Measurements from ENCODE around the gene REXO2. TPM values are rescaled to one million over a fixed set of nuclear protein-coding genes. Genes with fewer than 3 reads are reported as not detected.

REXO2 gene
- total and polyA plus RNA-seq, 2 of the 13 experiments (the other 11 are each of a cell fraction or from before 2014, with no cell fraction given), result 95.6 to 104 TPM

DNA sequence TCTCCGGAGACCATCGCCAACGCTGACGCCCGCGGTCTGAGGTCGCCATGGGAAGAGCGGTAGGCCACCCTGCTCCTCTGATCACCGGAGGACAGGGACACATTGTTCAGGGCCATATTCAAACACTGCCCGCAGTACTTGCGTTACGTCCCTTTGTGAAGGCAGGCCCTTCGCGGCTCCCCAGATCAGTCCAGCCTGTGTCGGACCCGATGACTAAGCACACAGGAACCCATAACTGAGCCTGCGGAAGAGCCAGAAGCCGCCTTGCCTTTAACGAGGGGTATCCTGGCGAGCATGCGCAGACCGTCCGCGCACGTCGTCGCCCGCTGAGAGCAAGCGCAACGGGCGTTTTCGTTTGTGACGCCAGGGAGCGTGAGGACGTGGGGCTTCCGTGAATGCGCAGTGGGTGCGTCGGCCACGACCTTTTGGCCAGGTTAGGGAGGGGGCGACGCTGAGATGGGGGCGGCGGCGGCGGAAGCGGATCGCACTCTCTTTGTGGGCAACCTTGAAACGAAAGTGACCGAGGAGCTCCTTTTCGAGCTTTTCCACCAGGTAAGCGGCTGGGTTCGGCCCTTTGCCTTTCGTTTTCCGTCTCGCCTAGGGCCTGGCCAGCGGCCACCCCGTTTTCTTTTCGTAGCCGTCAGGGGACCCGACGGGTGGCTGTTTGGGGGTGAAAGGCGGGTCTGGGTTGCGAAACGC is 38.9 kb upstream of the REXO2 start, which contains the start of the genes C11orf71 and RBM7 (continued):
- TF ChIP-seq PHB2 (IDR thresholded peaks at IDR 0.05; ENCODE audit: partially characterized antibody) (no peak), SSRP1 (CRISPR knock-in tag; IDR thresholded peaks at IDR 0.05) (peak; percentile 77; the same call in 1 of the 2 replicates), MXI1 (IDR thresholded peaks at IDR 0.05; ENCODE audit: borderline replicate concordance, low read depth, low read length) (no peak; the same call in 1 of the 3 replicates), ZNF713 (CRISPR knock-in tag; IDR thresholded peaks at IDR 0.05) (no peak; the same call in 1 of the 2 replicates), JUND (CRISPR knock-in tag; IDR thresholded peaks at IDR 0.05) (peak; percentile 80; the same call in 1 of the 2 replicates), ZMAT3 (CRISPR knock-in tag; conservative IDR thresholded peaks at IDR 0.05) (peak; percentile 86), HNF4A (CRISPR knock-in tag; IDR thresholded peaks at IDR 0.05) (peak; percentile 30; the same call in 1 of the 2 replicates), GABPA (IDR thresholded peaks at IDR 0.05; ENCODE audit: low read depth, low read length) (no peak), GABPA (CRISPR knock-in tag; IDR thresholded peaks at IDR 0.05; ENCODE audit: low read depth) (peak; percentile 81), SP5 (CRISPR knock-in tag; IDR thresholded peaks at IDR 0.05; ENCODE audit: borderline replicate concordance, low read depth) (0 out of 2 replicates have a peak, but pooled peaks have one; percentile 10), HCFC1 (IDR thresholded peaks at IDR 0.05; ENCODE audit: low read depth, low read length) (0 out of 2 replicates have a peak, but pooled peaks have one; percentile 13), NBN (conservative IDR thresholded peaks at IDR 0.05) (no peak), ARHGAP35 (CRISPR knock-in tag; IDR thresholded peaks at IDR 0.05; ENCODE audit: borderline replicate concordance) (no peak), KMT2A (CRISPR knock-in tag; IDR thresholded peaks at IDR 0.05) (peak; percentile 93), TCF12 (IDR thresholded peaks at IDR 0.05) (no peak), TCF12 (CRISPR knock-in tag; IDR thresholded peaks at IDR 0.05) (0 out of 2 replicates have a peak, but pooled peaks have one; percentile 65), ZNF556 (CRISPR knock-in tag; IDR thresholded peaks at IDR 0.05; ENCODE audit: borderline replicate concordance) (no peak), PLRG1 (conservative IDR thresholded peaks at IDR 0.05) (no peak), ZC3H13 (CRISPR knock-in tag; IDR thresholded peaks at IDR 0.05) (0 out of 2 replicates have a peak, but pooled peaks have one; percentile 20)
- TF ChIP-seq, protein P1, sequence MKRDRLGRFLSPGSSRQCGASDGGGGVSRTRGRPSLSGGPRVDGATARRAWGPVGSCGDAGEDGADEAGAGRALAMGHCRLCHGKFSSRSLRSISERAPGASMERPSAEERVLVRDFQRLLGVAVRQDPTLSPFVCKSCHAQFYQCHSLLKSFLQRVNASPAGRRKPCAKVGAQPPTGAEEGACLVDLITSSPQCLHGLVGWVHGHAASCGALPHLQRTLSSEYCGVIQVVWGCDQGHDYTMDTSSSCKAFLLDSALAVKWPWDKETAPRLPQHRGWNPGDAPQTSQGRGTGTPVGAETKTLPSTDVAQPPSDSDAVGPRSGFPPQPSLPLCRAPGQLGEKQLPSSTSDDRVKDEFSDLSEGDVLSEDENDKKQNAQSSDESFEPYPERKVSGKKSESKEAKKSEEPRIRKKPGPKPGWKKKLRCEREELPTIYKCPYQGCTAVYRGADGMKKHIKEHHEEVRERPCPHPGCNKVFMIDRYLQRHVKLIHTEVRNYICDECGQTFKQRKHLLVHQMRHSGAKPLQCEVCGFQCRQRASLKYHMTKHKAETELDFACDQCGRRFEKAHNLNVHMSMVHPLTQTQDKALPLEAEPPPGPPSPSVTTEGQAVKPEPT (CRISPR knock-in tag; IDR thresholded peaks at IDR 0.05; ENCODE audit: low read depth), result no peak
- TF ChIP-seq, protein P2, sequence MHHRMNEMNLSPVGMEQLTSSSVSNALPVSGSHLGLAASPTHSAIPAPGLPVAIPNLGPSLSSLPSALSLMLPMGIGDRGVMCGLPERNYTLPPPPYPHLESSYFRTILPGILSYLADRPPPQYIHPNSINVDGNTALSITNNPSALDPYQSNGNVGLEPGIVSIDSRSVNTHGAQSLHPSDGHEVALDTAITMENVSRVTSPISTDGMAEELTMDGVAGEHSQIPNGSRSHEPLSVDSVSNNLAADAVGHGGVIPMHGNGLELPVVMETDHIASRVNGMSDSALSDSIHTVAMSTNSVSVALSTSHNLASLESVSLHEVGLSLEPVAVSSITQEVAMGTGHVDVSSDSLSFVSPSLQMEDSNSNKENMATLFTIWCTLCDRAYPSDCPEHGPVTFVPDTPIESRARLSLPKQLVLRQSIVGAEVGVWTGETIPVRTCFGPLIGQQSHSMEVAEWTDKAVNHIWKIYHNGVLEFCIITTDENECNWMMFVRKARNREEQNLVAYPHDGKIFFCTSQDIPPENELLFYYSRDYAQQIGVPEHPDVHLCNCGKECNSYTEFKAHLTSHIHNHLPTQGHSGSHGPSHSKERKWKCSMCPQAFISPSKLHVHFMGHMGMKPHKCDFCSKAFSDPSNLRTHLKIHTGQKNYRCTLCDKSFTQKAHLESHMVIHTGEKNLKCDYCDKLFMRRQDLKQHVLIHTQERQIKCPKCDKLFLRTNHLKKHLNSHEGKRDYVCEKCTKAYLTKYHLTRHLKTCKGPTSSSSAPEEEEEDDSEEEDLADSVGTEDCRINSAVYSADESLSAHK (CRISPR knock-in tag; IDR thresholded peaks at IDR 0.05; ENCODE audit: borderline replicate concordance), result peak; percentile 4; the same call in 1 of the 2 replicates
- TF ChIP-seq, protein P3, sequence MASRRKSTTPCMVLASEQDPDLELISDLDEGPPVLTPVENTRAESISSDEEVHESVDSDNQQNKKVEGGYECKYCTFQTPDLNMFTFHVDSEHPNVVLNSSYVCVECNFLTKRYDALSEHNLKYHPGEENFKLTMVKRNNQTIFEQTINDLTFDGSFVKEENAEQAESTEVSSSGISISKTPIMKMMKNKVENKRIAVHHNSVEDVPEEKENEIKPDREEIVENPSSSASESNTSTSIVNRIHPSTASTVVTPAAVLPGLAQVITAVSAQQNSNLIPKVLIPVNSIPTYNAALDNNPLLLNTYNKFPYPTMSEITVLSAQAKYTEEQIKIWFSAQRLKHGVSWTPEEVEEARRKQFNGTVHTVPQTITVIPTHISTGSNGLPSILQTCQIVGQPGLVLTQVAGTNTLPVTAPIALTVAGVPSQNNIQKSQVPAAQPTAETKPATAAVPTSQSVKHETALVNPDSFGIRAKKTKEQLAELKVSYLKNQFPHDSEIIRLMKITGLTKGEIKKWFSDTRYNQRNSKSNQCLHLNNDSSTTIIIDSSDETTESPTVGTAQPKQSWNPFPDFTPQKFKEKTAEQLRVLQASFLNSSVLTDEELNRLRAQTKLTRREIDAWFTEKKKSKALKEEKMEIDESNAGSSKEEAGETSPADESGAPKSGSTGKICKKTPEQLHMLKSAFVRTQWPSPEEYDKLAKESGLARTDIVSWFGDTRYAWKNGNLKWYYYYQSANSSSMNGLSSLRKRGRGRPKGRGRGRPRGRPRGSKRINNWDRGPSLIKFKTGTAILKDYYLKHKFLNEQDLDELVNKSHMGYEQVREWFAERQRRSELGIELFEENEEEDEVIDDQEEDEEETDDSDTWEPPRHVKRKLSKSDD (CRISPR knock-in tag; IDR thresholded peaks at IDR 0.05; ENCODE audit: low read depth), result peak; percentile 50
- TF ChIP-seq, protein P4, sequence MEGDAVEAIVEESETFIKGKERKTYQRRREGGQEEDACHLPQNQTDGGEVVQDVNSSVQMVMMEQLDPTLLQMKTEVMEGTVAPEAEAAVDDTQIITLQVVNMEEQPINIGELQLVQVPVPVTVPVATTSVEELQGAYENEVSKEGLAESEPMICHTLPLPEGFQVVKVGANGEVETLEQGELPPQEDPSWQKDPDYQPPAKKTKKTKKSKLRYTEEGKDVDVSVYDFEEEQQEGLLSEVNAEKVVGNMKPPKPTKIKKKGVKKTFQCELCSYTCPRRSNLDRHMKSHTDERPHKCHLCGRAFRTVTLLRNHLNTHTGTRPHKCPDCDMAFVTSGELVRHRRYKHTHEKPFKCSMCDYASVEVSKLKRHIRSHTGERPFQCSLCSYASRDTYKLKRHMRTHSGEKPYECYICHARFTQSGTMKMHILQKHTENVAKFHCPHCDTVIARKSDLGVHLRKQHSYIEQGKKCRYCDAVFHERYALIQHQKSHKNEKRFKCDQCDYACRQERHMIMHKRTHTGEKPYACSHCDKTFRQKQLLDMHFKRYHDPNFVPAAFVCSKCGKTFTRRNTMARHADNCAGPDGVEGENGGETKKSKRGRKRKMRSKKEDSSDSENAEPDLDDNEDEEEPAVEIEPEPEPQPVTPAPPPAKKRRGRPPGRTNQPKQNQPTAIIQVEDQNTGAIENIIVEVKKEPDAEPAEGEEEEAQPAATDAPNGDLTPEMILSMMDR (CRISPR knock-in tag; IDR thresholded peaks at IDR 0.05), result 0 out of 2 replicates have a peak, but pooled peaks have one; percentile 40

Measured in HepG2 (cell line).